A549 (cell line): ENCODE results near the gene POU3F3.

Source experiments
- CBX8 ChIP-seq: fragments of 200-600 bp; sonication (generic); IDR thresholded peaks from 2 replicates; pipeline ENCODE4 v1.6.1; 2016
- CEBPB ChIP-seq, 2 experiments: fragments of >200 bp in 1 of 2; sonication (Bioruptor Twin) in 1 of 2; formaldehyde crosslinking in 1 of 2; IDR thresholded peaks; 2 replicates each; pipeline ENCODE4 v1.6.1; 2012 to 2016
- CHD2 ChIP-seq: fragments of 150-350 bp; IDR thresholded peaks from 2 replicates; pipeline ENCODE4 v1.6.1; 2014; ENCODE audit warnings: low read length; ENCODE audit not compliant: partially characterized antibody
- CTCF ChIP-seq: fragments of >200 bp; sonication (Bioruptor Twin); formaldehyde crosslinking; IDR thresholded peaks from 3 replicates; pipeline ENCODE4 v1.5.1; 2016
- E2F6 ChIP-seq: IDR thresholded peaks from 2 replicates; pipeline ENCODE4 v1.6.1; 2012; ENCODE audit warnings: low read depth, borderline replicate concordance
- GATA3 ChIP-seq: IDR thresholded peaks from 2 replicates; pipeline ENCODE4 v1.6.1; 2012; ENCODE audit warnings: borderline replicate concordance
- HDAC2 ChIP-seq: fragments of 200-600 bp; sonication (generic); IDR thresholded peaks from 2 replicates; pipeline ENCODE4 v1.6.1; 2016
- HOXA7 ChIP-seq: fragments of 250-450 bp; sonication (Bioruptor Pico); IDR thresholded peaks from 2 replicates; pipeline ENCODE4 v1.5.0; 2020; ENCODE audit warnings: mild to moderate bottlenecking, moderate library complexity
- JUN ChIP-seq, 2 experiments: fragments of >200 bp; sonication (Bioruptor Twin); formaldehyde crosslinking; IDR thresholded peaks; 2 replicates in 1 of 2; 3 replicates in 1 of 2; pipeline ENCODE4 v1.6.1; 2016 to 2017
- POLR2A ChIP-seq: IDR thresholded peaks from 2 replicates; pipeline ENCODE4 v1.6.1; 2012; ENCODE audit warnings: mild to moderate bottlenecking, low read length
- REST ChIP-seq: fragments of 200-600 bp; sonication (generic); IDR thresholded peaks from 2 replicates; pipeline ENCODE4 v1.6.1; 2016; ENCODE audit warnings: antibody characterized with exemption, mild to moderate bottlenecking, moderate library complexity
- RFX5 ChIP-seq: fragments of 450-650 bp; IDR thresholded peaks from 2 replicates; pipeline ENCODE4 v1.7.1; 2014; ENCODE audit warnings: antibody characterized with exemption, mild to moderate bottlenecking, moderate library complexity
- SMC3 ChIP-seq: fragments of >200 bp; sonication (Bioruptor Twin); formaldehyde crosslinking; IDR thresholded peaks from 3 replicates; pipeline ENCODE4 v1.6.1; 2018; ENCODE audit warnings: inconsistent platforms
- USF2 ChIP-seq: fragments of 450-650 bp; IDR thresholded peaks from 2 replicates; pipeline ENCODE4 v1.6.1; 2014; ENCODE audit warnings: antibody characterized with exemption

DNA sequence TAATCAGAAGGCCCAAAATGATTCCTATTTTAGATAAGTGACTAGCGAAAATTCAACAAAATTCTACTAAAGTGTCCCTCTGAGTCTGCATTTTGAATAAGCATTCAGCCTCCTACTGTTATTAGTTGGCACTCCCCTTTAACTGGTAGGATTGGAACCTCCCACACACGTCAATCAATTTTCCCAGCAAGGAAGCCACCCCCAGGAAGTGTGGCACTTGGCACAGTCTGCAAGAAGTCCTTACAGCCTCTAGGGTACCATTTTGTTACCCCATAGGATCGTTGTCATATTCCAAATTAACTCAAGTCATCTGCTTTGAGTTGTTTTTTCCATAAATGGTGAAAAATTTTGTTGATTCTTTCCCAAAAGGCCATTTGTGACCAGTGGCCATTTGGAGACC lies 33.8 kb upstream of the POU3F3 start:
- TF ChIP-seq CTCF (no peak), USF2 (no peak), POLR2A (no peak), SMC3 (no peak), RFX5 (no peak), CEBPB (IDR thresholded peaks at IDR 0.05) (no peak), CBX8 (no peak), CHD2 (no peak), E2F6 (no peak), GATA3 (no peak), JUN (IDR thresholded peaks at IDR 0.05) (no peak), HOXA7 (CRISPR knock-in tag) (no peak), HDAC2 (no peak), REST (no peak)
